ENCODE results near the gene UGT1A4. TPM values are rescaled to one million over a fixed set of nuclear protein-coding genes. Genes with fewer than 3 reads are reported as not detected.

The UGT1A4 gene
- total and polyA plus RNA-seq, 5 donors from 2014 or later = not detected

Other genes with a start within 250 kb of the UGT1A4 start
- gene USP40, start 152.0 kb upstream of the UGT1A4 start, total RNA-seq = 17.2 TPM
- 1 to 10 TPM; 2.7 to 6.2 (median 5.1) TPM for gene USP40, start 152.0 kb upstream of the UGT1A4 start, polyA plus RNA-seq
- not detected for gene UGT1A8, start 101.1 kb upstream of the UGT1A4 start, total RNA-seq
- not detected for gene UGT1A8, start 101.1 kb upstream of the UGT1A4 start, polyA plus RNA-seq
- not detected for gene UGT1A10, start 82.3 kb upstream of the UGT1A4 start, total RNA-seq
- not detected for gene UGT1A10, start 82.3 kb upstream of the UGT1A4 start, polyA plus RNA-seq
- gene UGT1A9, start 46.8 kb upstream of the UGT1A4 start, total RNA-seq = not detected
- gene UGT1A9, start 46.8 kb upstream of the UGT1A4 start, polyA plus RNA-seq = not detected
- not detected for gene UGT1A7, start 36.8 kb upstream of the UGT1A4 start, total RNA-seq
- not detected for gene UGT1A7, start 36.8 kb upstream of the UGT1A4 start, polyA plus RNA-seq
- not detected for gene UGT1A6, start 25.8 kb upstream of the UGT1A4 start, total RNA-seq
- gene UGT1A6, start 25.8 kb upstream of the UGT1A4 start, polyA plus RNA-seq = not detected
- gene UGT1A5, start 5.8 kb upstream of the UGT1A4 start, total RNA-seq = not detected
- not detected for gene UGT1A5, start 5.8 kb upstream of the UGT1A4 start, polyA plus RNA-seq
- gene UGT1A3, start 10.3 kb downstream of the UGT1A4 start, total RNA-seq = not detected
- not detected for gene UGT1A3, start 10.3 kb downstream of the UGT1A4 start, polyA plus RNA-seq
- gene UGT1A1, start 41.5 kb downstream of the UGT1A4 start, total RNA-seq = not detected
- gene UGT1A1, start 41.5 kb downstream of the UGT1A4 start, polyA plus RNA-seq = not detected
- gene MROH2A, start 59.6 kb downstream of the UGT1A4 start, total RNA-seq = not detected
- gene MROH2A, start 59.6 kb downstream of the UGT1A4 start, polyA plus RNA-seq = not detected
- 1.8 TPM for gene HJURP, start 135.8 kb downstream of the UGT1A4 start, total RNA-seq
- 1 to 10 TPM in 2 of 4 donors, under 1 TPM in 2; 0.34 to 1.7 (median 0.98) TPM for gene HJURP, start 135.8 kb downstream of the UGT1A4 start, polyA plus RNA-seq
- gene TRPM8, start 198.6 kb downstream of the UGT1A4 start, total RNA-seq = not detected
- gene TRPM8, start 198.6 kb downstream of the UGT1A4 start, polyA plus RNA-seq = not detected